Peyer's patch (tissue), 4 donors: ENCODE measurements around the gene SRGAP2C.
"Not testable (repeated sequence)": the region's sequence is repeated elsewhere in the genome, so short reads cannot be mapped to it uniquely, and the experiment has no call there.

ENCODE experiments used
- POLR2A ChIP-seq, 2 donors: fragments of 450-650 bp; IDR thresholded peaks; one replicate each; pipeline ENCODE4 v1.5.1; 2017; ENCODE audit warnings: antibody characterized with exemption in 2 of 2, mild to moderate bottlenecking in 2 of 2, moderate library complexity in 2 of 2
- TF ChIP-seq, protein P1 (sequence below), 6 experiments: fragments of 450-650 bp in 4 of 6; fragments of 200-600 bp in 2 of 6; sonication (generic) in 1 of 6; IDR thresholded peaks; one replicate each; pipeline ENCODE4 v1.5.1; 2017 to 2019; ENCODE audit warnings: antibody characterized with exemption in 6 of 6, mild to moderate bottlenecking in 3 of 6, moderate library complexity in 1 of 6

DNA sequence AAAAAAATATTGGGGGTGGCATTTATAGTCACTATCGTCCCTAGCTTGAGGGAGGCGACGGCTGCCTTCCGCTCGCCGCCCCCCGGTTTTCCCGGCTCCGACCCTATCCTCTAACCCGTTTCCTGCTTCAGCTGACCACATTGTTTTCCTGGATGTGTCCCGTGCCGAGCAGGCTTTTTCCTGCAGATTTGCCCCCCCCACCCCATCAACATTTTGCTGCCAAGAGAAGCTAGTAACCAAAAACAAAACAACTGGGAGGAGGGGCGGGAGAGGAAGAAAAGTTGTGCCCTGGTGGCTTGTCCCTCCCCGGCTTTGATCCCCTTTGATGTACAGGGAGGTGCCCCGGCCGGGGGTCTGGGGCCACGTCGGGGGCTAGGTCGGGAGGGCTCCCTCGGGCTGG is 1.4 kb downstream of the SRGAP2C start:
- TF ChIP-seq, protein P1, sequence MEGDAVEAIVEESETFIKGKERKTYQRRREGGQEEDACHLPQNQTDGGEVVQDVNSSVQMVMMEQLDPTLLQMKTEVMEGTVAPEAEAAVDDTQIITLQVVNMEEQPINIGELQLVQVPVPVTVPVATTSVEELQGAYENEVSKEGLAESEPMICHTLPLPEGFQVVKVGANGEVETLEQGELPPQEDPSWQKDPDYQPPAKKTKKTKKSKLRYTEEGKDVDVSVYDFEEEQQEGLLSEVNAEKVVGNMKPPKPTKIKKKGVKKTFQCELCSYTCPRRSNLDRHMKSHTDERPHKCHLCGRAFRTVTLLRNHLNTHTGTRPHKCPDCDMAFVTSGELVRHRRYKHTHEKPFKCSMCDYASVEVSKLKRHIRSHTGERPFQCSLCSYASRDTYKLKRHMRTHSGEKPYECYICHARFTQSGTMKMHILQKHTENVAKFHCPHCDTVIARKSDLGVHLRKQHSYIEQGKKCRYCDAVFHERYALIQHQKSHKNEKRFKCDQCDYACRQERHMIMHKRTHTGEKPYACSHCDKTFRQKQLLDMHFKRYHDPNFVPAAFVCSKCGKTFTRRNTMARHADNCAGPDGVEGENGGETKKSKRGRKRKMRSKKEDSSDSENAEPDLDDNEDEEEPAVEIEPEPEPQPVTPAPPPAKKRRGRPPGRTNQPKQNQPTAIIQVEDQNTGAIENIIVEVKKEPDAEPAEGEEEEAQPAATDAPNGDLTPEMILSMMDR (IDR thresholded peaks at IDR 0.05) = not testable (repeated sequence)
- TF ChIP-seq POLR2A (IDR thresholded peaks at IDR 0.05) = not testable (repeated sequence)
